H9 (cell line): Measurements from ENCODE around the gene UBE2G1. TPM values are rescaled to one million over a fixed set of nuclear protein-coding genes. Genes with fewer than 3 reads are reported as not detected.
A peak's percentile ranks its signal among the peaks of the same experiment; 100 is the strongest.

Source experiments
- DNase-seq: peaks from one replicate; pipeline ENCODE4 v3.0.0-alpha.2; 2017
- H2AFZ ChIP-seq: one replicate; pipeline ENCODE4 v1.6.1; 2013; ENCODE audit warnings: mild to moderate bottlenecking, low read length, control low read depth, moderate library complexity
- H2AK5ac ChIP-seq: 2 replicates; pipeline ENCODE4 v1.6.1; 2013; ENCODE audit warnings: low read length, control low read depth, mixed read lengths; ENCODE audit not compliant: insufficient read length
- H2BK120ac ChIP-seq: one replicate; pipeline ENCODE4 v1.6.1; 2013; ENCODE audit warnings: low read depth, mild to moderate bottlenecking, low read length, control low read depth, inconsistent platforms; ENCODE audit not compliant: poor library complexity, severe bottlenecking
- H2BK12ac ChIP-seq: 2 replicates; pipeline ENCODE4 v1.6.1; 2013; ENCODE audit warnings: low read length, control low read depth, mixed read lengths, low read depth; ENCODE audit not compliant: insufficient read length
- H2BK15ac ChIP-seq: 2 replicates; pipeline ENCODE4 v1.6.1; 2013; ENCODE audit warnings: low read depth, low read length, control low read depth
- H2BK20ac ChIP-seq: one replicate; pipeline ENCODE4 v1.6.1; 2013; ENCODE audit warnings: low read depth, mild to moderate bottlenecking, low read length, control low read depth, inconsistent platforms; ENCODE audit not compliant: poor library complexity, severe bottlenecking
- H2BK5ac ChIP-seq: 2 replicates; pipeline ENCODE4 v1.6.1; 2013; ENCODE audit warnings: low read length, control low read depth, mixed read lengths; ENCODE audit not compliant: insufficient read length
- H3K14ac ChIP-seq: 2 replicates; pipeline ENCODE4 v1.6.1; 2013; ENCODE audit warnings: low read length, control low read depth; ENCODE audit not compliant: insufficient read depth
- H3K18ac ChIP-seq: 2 replicates; pipeline ENCODE4 v1.6.1; 2013; ENCODE audit warnings: low read depth, mild to moderate bottlenecking, mixed read lengths, low read length, control low read depth; ENCODE audit not compliant: insufficient read length
- H3K23ac ChIP-seq: 2 replicates; pipeline ENCODE4 v1.6.1; 2013; ENCODE audit warnings: low read length, control low read depth, mixed read lengths, low read depth; ENCODE audit not compliant: insufficient read length
- H3K23me2 ChIP-seq: 2 replicates; pipeline ENCODE4 v1.6.1; 2013; ENCODE audit warnings: low read depth, mild to moderate bottlenecking, mixed read lengths, low read length, control low read depth; ENCODE audit not compliant: insufficient read length, poor library complexity, severe bottlenecking
- H3K27ac ChIP-seq: 2 replicates; pipeline ENCODE4 v1.5.1; 2013; ENCODE audit warnings: low read length, control low read depth, mixed read lengths, low read depth; ENCODE audit not compliant: insufficient read length
- H3K27me3 ChIP-seq: 2 replicates; pipeline ENCODE4 v1.6.1; 2013; ENCODE audit warnings: low read length, control low read depth, inconsistent platforms; ENCODE audit not compliant: insufficient read depth
- H3K4ac ChIP-seq: 2 replicates; pipeline ENCODE4 v1.6.1; 2013; ENCODE audit warnings: low read depth, mild to moderate bottlenecking, control low read depth, inconsistent platforms, low read length, moderate library complexity
- H3K4me1 ChIP-seq: 2 replicates; pipeline ENCODE4 v1.6.1; 2013; ENCODE audit warnings: low read length, control low read depth, inconsistent platforms; ENCODE audit not compliant: insufficient read depth
- H3K4me2 ChIP-seq: 2 replicates; pipeline ENCODE4 v1.6.1; 2013; ENCODE audit warnings: low read length, control low read depth, mixed read lengths; ENCODE audit not compliant: insufficient read length, insufficient read depth
- H3K56ac ChIP-seq: 2 replicates; pipeline ENCODE4 v1.6.1; 2013; ENCODE audit warnings: low read depth, mild to moderate bottlenecking, mixed read lengths, low read length, control low read depth; ENCODE audit not compliant: insufficient read length
- H3K79me1 ChIP-seq: 2 replicates; pipeline ENCODE4 v1.6.1; 2013; ENCODE audit warnings: low read depth, mild to moderate bottlenecking, moderate library complexity, low read length, control low read depth, inconsistent platforms; ENCODE audit not compliant: insufficient read depth, poor library complexity, severe bottlenecking
- H3K79me2 ChIP-seq: 2 replicates; pipeline ENCODE4 v1.6.1; 2013; ENCODE audit warnings: low read length, control low read depth, inconsistent platforms; ENCODE audit not compliant: insufficient read depth
- H3K9ac ChIP-seq: 2 replicates; pipeline ENCODE4 v1.6.1; 2013; ENCODE audit warnings: low read length, control low read depth, mixed read lengths; ENCODE audit not compliant: insufficient read length; ENCODE audit errors: extremely low read depth
- H3K9me3 ChIP-seq: one replicate; pipeline ENCODE4 v1.6.1; 2013; ENCODE audit warnings: low read depth, low read length, inconsistent platforms; ENCODE audit not compliant: control insufficient read depth
- H3T11ph ChIP-seq: one replicate; pipeline ENCODE4 v1.6.1; 2013; ENCODE audit warnings: mild to moderate bottlenecking, low read length, control low read depth, inconsistent platforms
- H4K20me1 ChIP-seq: one replicate; pipeline ENCODE4 v1.6.1; 2013; ENCODE audit not compliant: control insufficient read depth, insufficient read length, insufficient read depth
- H4K5ac ChIP-seq: 2 replicates; pipeline ENCODE4 v1.6.1; 2013; ENCODE audit warnings: low read depth, mild to moderate bottlenecking, mixed read lengths, low read length, control low read depth; ENCODE audit not compliant: insufficient read length
- H4K8ac ChIP-seq: replicated peaks from 2 replicates; pipeline ENCODE4 v1.6.1; 2013; ENCODE audit warnings: low read length, control low read depth, mixed read lengths, low read depth; ENCODE audit not compliant: insufficient read length
- H4K91ac ChIP-seq: 2 replicates; pipeline ENCODE4 v1.6.1; 2013; ENCODE audit warnings: low read depth, mild to moderate bottlenecking, moderate library complexity, mixed read lengths, low read length, control low read depth; ENCODE audit not compliant: insufficient read length
- H3K27ac Mint-ChIP-seq, 3 experiments: 2 replicates in 2 of 3; 3 replicates in 1 of 3; pipeline ENCODE4 v1.8.0; 2020 to 2021; ENCODE audit warnings: mixed read lengths in 3 of 3, mild to moderate bottlenecking in 1 of 3, moderate library complexity in 1 of 3
- H3K27me3 Mint-ChIP-seq: 2 replicates; pipeline ENCODE4 v1.8.0; 2021; ENCODE audit warnings: low read depth, mild to moderate bottlenecking, moderate library complexity, mixed read lengths
- H3K36me3 Mint-ChIP-seq, 3 experiments: 2 replicates in 2 of 3; 3 replicates in 1 of 3; pipeline ENCODE4 v1.8.0; 2020 to 2021; ENCODE audit warnings: low read depth in 3 of 3, mixed read lengths in 3 of 3; ENCODE audit not compliant: insufficient read depth in 1 of 3
- H3K4me1 Mint-ChIP-seq, 2 experiments: 2 replicates each; pipeline ENCODE4 v1.8.0; 2020; ENCODE audit warnings: mixed read lengths in 2 of 2
- H3K4me3 Mint-ChIP-seq, 2 experiments: 2 replicates in 1 of 2; 3 replicates in 1 of 2; pipeline ENCODE4 v1.8.0; 2020 to 2021; ENCODE audit warnings: mild to moderate bottlenecking in 2 of 2, mixed read lengths in 2 of 2, moderate library complexity in 1 of 2
- H3K9me3 Mint-ChIP-seq, 2 experiments: 2 replicates in 1 of 2; 3 replicates in 1 of 2; pipeline ENCODE4 v1.8.0; 2020; ENCODE audit warnings: mild to moderate bottlenecking in 2 of 2, mixed read lengths in 2 of 2, moderate library complexity in 1 of 2
- CTCF ChIP-seq: fragments of 200-600 bp; sonication (generic); conservative IDR thresholded peaks from 3 replicates; pipeline ENCODE4 v1.8.0; 2021; ENCODE audit warnings: antibody characterized with exemption, mild to moderate bottlenecking
- WGBS: extraction: QIAGEN DNeasy Blood & Tissue Kit; methylation state at CpG from one replicate; pipeline ENCODE4 v1.1.7; 2013; ENCODE audit warnings: missing lambda C conversion rate, low lambda C conversion rate, mixed read lengths; ENCODE audit not compliant: insufficient read length; ENCODE audit errors: extremely low coverage; 5-methylcytosine and 5-hydroxymethylcytosine counted together
- total RNA-seq: library from RNA; stranded (reverse); gene quantifications from 2 replicates; pipeline ENCODE4 v1.2.1, GENCODE V29; 2021

UBE2G1 gene
- total RNA-seq, 1 experiment from 2014 or later, result 188 TPM

- Mint-ChIP-seq H3K27me3 (no peaks in the 10 kb centered on the region), H3K4me1 (peaks cover 70 to 76% of the 10 kb centered on the region in 2 experiments), H3K9me3 (peaks cover 13 to 16% of the 10 kb centered on the region in 2 experiments), H3K4me3 (no peak overlapping the region), H3K36me3 (peaks cover 27 to 57% (median 36%) of the 10 kb centered on the region in 3 experiments), H3K27ac (peak overlapping the region in 1 of 3 experiments; percentile 78; a peak in 2 of 7 replicates)
- Histone ChIP-seq H3K9ac (no peak overlapping the region), H2AK5ac (no peak overlapping the region), H4K20me1 (peaks cover 2% of the 10 kb centered on the region), H2BK20ac (no peak overlapping the region), H3K23ac (no peak overlapping the region), H3K27me3 (no peaks in the 10 kb centered on the region), H3K4me2 (no peak overlapping the region), H3K79me2 (peaks cover 37% of the 10 kb centered on the region; the same call in 1 of the 2 replicates), H2BK12ac (no peak overlapping the region), H3T11ph (no peak overlapping the region), H4K91ac (no peak overlapping the region), H3K27ac (no peak overlapping the region), H3K4me1 (peaks cover 11% of the 10 kb centered on the region; the same call in 1 of the 2 replicates), H3K4ac (no peak overlapping the region), H3K9me3 (no peaks in the 10 kb centered on the region), H2BK120ac (no peak overlapping the region), H3K23me2 (no peaks in the 10 kb centered on the region), H3K79me1 (peaks cover 4% of the 10 kb centered on the region), H3K14ac (no peak overlapping the region), H2AFZ (no peak overlapping the region), H4K5ac (no peak overlapping the region), H3K56ac (no peak overlapping the region), H2BK15ac (no peak overlapping the region), H2BK5ac (no peak overlapping the region), H3K18ac (no peak overlapping the region), H4K8ac (no peak overlapping the region)
- TF ChIP-seq CTCF, result no peak
- WGBS, result no CpG with 5 or more reads among the region's 1 CpG
- no peak for DNase-seq
Measured at GRCh38 chr17:4309897-4310296, 56.6 kb downstream of the UBE2G1 start.
